Measurements from ENCODE around the gene VARS1.
A peak's percentile ranks its signal among the peaks of the same experiment; 100 is the strongest.

The VARS1 gene

GRCh38 chr6:31811645-31812044 is 16.1 kb upstream of the VARS1 start:
- TF ChIP-seq CTCF (IDR thresholded peaks at IDR 0.05): no peak

GRCh38 chr6:31806470-31807272 is 11.1 kb upstream of the VARS1 start, which contains the start of gene LSM2:
TSS of gene LSM2 (minus strand) at chr6:31806966. CDS start at chr6:31806757, 209 bp downstream.
- TF ChIP-seq CTCF (IDR thresholded peaks at IDR 0.05): peak; percentile 23; the same call in 1 of the 2 replicates

GRCh38 chr6:31805939-31806469 is 10.5 kb upstream of the VARS1 start:
- no peak for TF ChIP-seq CTCF (IDR thresholded peaks at IDR 0.05)

- no peak for TF ChIP-seq CTCF (IDR thresholded peaks at IDR 0.05)
These were observed 4.2 kb upstream of the VARS1 start for GRCh38 chr6:31799781-31800180.

GRCh38 chr6:31797588-31797987 is 2.0 kb upstream of the VARS1 start:
- no peak for TF ChIP-seq CTCF (IDR thresholded peaks at IDR 0.05)

- no peak for TF ChIP-seq CTCF (IDR thresholded peaks at IDR 0.05)
These were observed 1.4 kb upstream of the VARS1 start for GRCh38 chr6:31796993-31797385.

GRCh38 chr6:31794866-31795615 is 511 bp downstream of the VARS1 start:
- no peak for TF ChIP-seq CTCF (IDR thresholded peaks at IDR 0.05)

Data from LNCAP (cell line).